GM08714 (cell line): ENCODE measurements around the gene SH2B3.

Experiments
- H3K4me3 ChIP-seq: fragments of 200-500 bp; sonication (Bioruptor generic); 2 replicates; pipeline ENCODE4 v1.5.1; 2014; ENCODE audit warnings: mild to moderate bottlenecking, low read length, inconsistent platforms
- ZNF274 ChIP-seq: IDR thresholded peaks from 2 replicates; pipeline ENCODE4 v1.6.1; 2012; ENCODE audit warnings: mild to moderate bottlenecking, low read depth, low read length

SH2B3 gene

GRCh38 chr12:111424189-111424792 is 18.6 kb downstream of the SH2B3 start:
- no peak overlapping the region for H3K4me3 ChIP-seq
- TF ChIP-seq ZNF274, result no peak

GRCh38 chr12:111424793-111425251 is 19.1 kb downstream of the SH2B3 start:
- TF ChIP-seq ZNF274, result no peak
- no peak overlapping the region for H3K4me3 ChIP-seq

DNA sequence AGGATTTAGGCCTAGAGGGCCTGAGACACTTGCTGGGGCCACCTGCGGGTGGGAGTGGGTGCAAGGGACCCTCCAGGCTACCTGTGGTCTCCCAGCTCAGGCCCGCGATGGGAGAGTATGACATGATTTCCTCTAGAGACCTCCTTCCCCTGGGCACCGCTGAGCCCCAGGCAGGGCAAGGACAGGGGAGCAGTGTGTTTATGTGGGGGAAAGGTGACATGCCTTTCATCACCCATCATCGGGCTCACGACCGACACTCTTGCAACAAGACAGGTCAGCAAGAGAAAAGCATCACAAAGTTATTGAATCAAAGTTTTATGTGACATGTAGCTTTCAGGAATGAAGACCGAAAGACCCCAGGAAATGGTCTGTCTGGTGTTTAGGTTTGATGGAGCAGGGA is 19.9 kb downstream of the SH2B3 start:
- no peak overlapping the region for H3K4me3 ChIP-seq
- no peak for TF ChIP-seq ZNF274

GRCh38 chr12:111426344-111427185 is 20.8 kb downstream of the SH2B3 start:
- no peak overlapping the region for H3K4me3 ChIP-seq
- no peak for TF ChIP-seq ZNF274

- no peak overlapping the region for H3K4me3 ChIP-seq
- no peak for TF ChIP-seq ZNF274
Measured at GRCh38 chr12:111427417-111428074, 21.8 kb downstream of the SH2B3 start.

DNA sequence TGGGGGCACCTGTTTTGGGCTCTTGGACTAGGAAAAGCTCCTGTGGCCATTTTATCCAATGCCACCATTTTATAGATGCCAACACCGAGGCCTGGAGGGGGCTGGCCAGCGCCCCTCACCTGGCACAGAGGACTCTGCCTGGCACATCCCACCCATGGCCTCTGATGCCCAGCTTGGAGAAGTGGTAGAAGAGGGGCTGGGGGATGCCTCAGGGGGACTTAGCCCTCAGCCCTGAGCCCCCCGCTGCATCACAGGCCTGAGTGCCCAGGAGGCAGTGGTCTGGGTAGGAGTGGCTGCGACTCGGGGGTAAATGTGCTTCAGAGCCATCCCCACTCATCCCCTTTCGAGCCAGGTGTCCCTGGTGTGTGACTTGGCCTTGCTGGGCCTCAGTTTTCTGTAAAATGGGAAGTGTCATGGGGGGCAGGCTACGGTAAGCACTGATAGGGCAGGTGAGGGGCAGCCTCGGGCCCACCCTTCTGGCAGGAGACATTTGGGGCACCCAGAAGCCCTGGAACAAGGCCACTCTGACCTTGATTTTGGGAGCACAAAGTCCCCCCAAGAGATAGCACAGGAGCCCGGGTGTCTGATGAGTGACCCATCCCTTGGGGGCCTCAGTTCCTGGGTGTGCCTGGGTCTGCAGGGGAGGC is 22.5 kb downstream of the SH2B3 start:
- H3K4me3 ChIP-seq, result peak overlapping the region; percentile 2; the same call in 1 of the 2 replicates
- TF ChIP-seq ZNF274, result no peak

- peak overlapping the region; percentile 2; the same call in 1 of the 2 replicates for H3K4me3 ChIP-seq
- no peak for TF ChIP-seq ZNF274
Measured at GRCh38 chr12:111428728-111429175, 23.0 kb downstream of the SH2B3 start.

- TF ChIP-seq ZNF274, result no peak
- H3K4me3 ChIP-seq, result peak overlapping the region; percentile 56; the same call in 1 of the 2 replicates
Measured at GRCh38 chr12:111429828-111430432, 24.2 kb downstream of the SH2B3 start.

GRCh38 chr12:111430433-111431353 is 25.0 kb downstream of the SH2B3 start:
- no peak for TF ChIP-seq ZNF274
- H3K4me3 ChIP-seq, result peak overlapping the region; percentile 56; the same call in 1 of the 2 replicates

DNA sequence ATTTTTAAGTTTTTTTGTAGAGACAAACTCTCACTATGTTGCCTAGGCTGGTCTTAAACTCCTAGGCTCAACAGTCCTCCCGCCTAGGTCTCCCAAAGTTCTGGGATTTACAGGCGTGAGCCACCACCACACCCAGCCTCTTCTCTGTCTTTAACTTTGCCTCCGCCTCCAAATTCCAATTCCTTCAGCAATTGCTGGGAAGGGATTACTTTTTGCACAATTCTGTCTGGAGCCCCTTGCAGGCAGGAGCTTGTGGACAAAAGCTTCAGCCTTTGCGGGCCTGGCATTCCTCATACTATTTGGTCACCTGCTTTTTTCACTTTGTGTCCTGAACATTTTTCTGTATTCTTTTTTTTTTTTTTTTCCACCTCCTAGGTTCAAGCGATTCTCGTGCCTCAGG is 26.0 kb downstream of the SH2B3 start:
- H3K4me3 ChIP-seq, result no peak overlapping the region
- no peak for TF ChIP-seq ZNF274

DNA sequence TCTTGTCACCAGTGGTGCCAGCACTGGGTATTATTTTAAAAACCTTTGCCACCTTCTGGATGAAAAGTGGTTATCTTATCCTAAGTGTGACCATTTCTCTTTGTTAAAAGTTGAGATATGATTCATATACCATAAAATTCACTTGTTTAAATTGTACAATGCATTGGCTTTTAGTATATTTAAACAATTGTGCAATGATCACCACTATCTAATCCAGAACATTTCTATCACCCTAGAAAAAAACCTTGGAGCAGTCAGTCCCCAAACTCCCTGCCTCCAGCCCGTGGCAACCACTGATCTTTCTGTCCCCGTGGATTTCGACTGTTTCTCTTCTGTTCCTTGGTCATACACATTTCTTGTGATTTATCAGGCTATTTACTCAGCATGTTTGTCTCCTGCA is 28.3 kb downstream of the SH2B3 start:
- peak overlapping the region; percentile 44; the same call in 1 of the 2 replicates for H3K4me3 ChIP-seq
- TF ChIP-seq ZNF274, result no peak

- no peak for TF ChIP-seq ZNF274
- peak overlapping the region; percentile 44; the same call in 1 of the 2 replicates for H3K4me3 ChIP-seq
Measured at GRCh38 chr12:111434680-111435338, 29.1 kb downstream of the SH2B3 start.
